Renal pelvis (tissue), 12 donors: Measurements from ENCODE around the gene SOD3. TPM values are rescaled to one million over a fixed set of nuclear protein-coding genes. Genes with fewer than 3 reads are reported as not detected.

Experiments
- DNase-seq: peaks from one replicate; pipeline ENCODE4 v3.0.0-alpha.2; 2013
- long read RNA-seq, 16 experiments: transcript quantifications; one replicate each; lab custom pipeline, GENCODE V29; 2026
- polyA plus RNA-seq, 3 donors: library from polyadenylated mRNA; unstranded; fragments of 120-200 nt; gene quantifications; one replicate each; pipeline ENCODE4 v1.2.1, GENCODE V29; 2013; ENCODE audit not compliant: insufficient read length in 3 of 3

Gene SOD3, protein sequence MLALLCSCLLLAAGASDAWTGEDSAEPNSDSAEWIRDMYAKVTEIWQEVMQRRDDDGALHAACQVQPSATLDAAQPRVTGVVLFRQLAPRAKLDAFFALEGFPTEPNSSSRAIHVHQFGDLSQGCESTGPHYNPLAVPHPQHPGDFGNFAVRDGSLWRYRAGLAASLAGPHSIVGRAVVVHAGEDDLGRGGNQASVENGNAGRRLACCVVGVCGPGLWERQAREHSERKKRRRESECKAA
- 10 to 100 TPM; 13.7 to 17.1 (median 16.1) TPM for polyA plus RNA-seq
- long read RNA-seq, donor 1, transcript SOD3-201 (2 exons, 1,526 nt): major isoform, 19 of 19 reads
- long read RNA-seq, donor 1, partial matches to known transcripts: 0 of 19 reads
- long read RNA-seq, donor 1, other reads (novel, unspliced or antisense): 0 of 19 reads
- long read RNA-seq, donor 2, transcript SOD3-201 (2 exons, 1,526 nt): major isoform, 10 of 10 reads
- long read RNA-seq, donor 2, partial matches to known transcripts: 0 of 10 reads
- long read RNA-seq, donor 2, other reads (novel, unspliced or antisense): 0 of 10 reads
- long read RNA-seq, donor 3, transcript SOD3-201 (2 exons, 1,526 nt): major isoform, 18 of 18 reads
- long read RNA-seq, donor 3, partial matches to known transcripts: 0 of 18 reads
- long read RNA-seq, donor 3, other reads (novel, unspliced or antisense): 0 of 18 reads
- long read RNA-seq, donor 4, transcript SOD3-201 (2 exons, 1,526 nt): major isoform, 17 of 17 reads
- long read RNA-seq, donor 4, partial matches to known transcripts: 0 of 17 reads
- long read RNA-seq, donor 4, other reads (novel, unspliced or antisense): 0 of 17 reads
- long read RNA-seq, donor 5, transcript SOD3-201 (2 exons, 1,526 nt): major isoform, 10 of 10 reads
- long read RNA-seq, donor 5, partial matches to known transcripts: 0 of 10 reads
- long read RNA-seq, donor 5, other reads (novel, unspliced or antisense): 0 of 10 reads
- long read RNA-seq, donor 6, transcript SOD3-201 (2 exons, 1,526 nt): major isoform, 14 of 14 reads
- long read RNA-seq, donor 6, partial matches to known transcripts: 0 of 14 reads
- long read RNA-seq, donor 6, other reads (novel, unspliced or antisense): 0 of 14 reads
- long read RNA-seq, donor 7, transcript SOD3-201 (2 exons, 1,526 nt): major isoform, 16 of 16 reads
- long read RNA-seq, donor 7, partial matches to known transcripts: 0 of 16 reads
- long read RNA-seq, donor 7, other reads (novel, unspliced or antisense): 0 of 16 reads
- long read RNA-seq, donor 8, transcript SOD3-201 (2 exons, 1,526 nt): major isoform, 27 of 27 reads
- long read RNA-seq, donor 8, partial matches to known transcripts: 0 of 27 reads
- long read RNA-seq, donor 8, other reads (novel, unspliced or antisense): 0 of 27 reads
- long read RNA-seq, donor 9, transcript SOD3-201 (2 exons, 1,526 nt): major isoform, 20 of 20 reads
- long read RNA-seq, donor 9, partial matches to known transcripts: 0 of 20 reads
- long read RNA-seq, donor 9, other reads (novel, unspliced or antisense): 0 of 20 reads
- long read RNA-seq, donor 10, transcript SOD3-201 (2 exons, 1,526 nt): major isoform, 14 of 14 reads
- long read RNA-seq, donor 10, partial matches to known transcripts: 0 of 14 reads
- long read RNA-seq, donor 10, other reads (novel, unspliced or antisense): 0 of 14 reads
- long read RNA-seq, donor 11, transcript SOD3-201 (2 exons, 1,526 nt): major isoform, 16 of 16 reads
- long read RNA-seq, donor 11, partial matches to known transcripts: 0 of 16 reads
- long read RNA-seq, donor 11, other reads (novel, unspliced or antisense): 0 of 16 reads
- long read RNA-seq, donor 12, transcript SOD3-201 (2 exons, 1,526 nt): major isoform, 20 of 20 reads
- long read RNA-seq, donor 12, partial matches to known transcripts: 0 of 20 reads
- long read RNA-seq, donor 12, other reads (novel, unspliced or antisense): 0 of 20 reads
- long read RNA-seq, donor 13, partial matches to known transcripts: 0 of 3 reads
- long read RNA-seq, donor 13, other reads (novel, unspliced or antisense): 0 of 3 reads
- long read RNA-seq, donor 14, transcript SOD3-201 (2 exons, 1,526 nt): major isoform, 17 of 17 reads
- long read RNA-seq, donor 14, partial matches to known transcripts: 0 of 17 reads
- long read RNA-seq, donor 14, other reads (novel, unspliced or antisense): 0 of 17 reads
- long read RNA-seq, donor 15, transcript SOD3-201 (2 exons, 1,526 nt): major isoform, 12 of 12 reads
- long read RNA-seq, donor 15, partial matches to known transcripts: 0 of 12 reads
- long read RNA-seq, donor 15, other reads (novel, unspliced or antisense): 0 of 12 reads
- long read RNA-seq, donor 16, transcript SOD3-201 (2 exons, 1,526 nt): major isoform, 14 of 14 reads
- long read RNA-seq, donor 16, partial matches to known transcripts: 0 of 14 reads
- long read RNA-seq, donor 16, other reads (novel, unspliced or antisense): 0 of 14 reads

DNA sequence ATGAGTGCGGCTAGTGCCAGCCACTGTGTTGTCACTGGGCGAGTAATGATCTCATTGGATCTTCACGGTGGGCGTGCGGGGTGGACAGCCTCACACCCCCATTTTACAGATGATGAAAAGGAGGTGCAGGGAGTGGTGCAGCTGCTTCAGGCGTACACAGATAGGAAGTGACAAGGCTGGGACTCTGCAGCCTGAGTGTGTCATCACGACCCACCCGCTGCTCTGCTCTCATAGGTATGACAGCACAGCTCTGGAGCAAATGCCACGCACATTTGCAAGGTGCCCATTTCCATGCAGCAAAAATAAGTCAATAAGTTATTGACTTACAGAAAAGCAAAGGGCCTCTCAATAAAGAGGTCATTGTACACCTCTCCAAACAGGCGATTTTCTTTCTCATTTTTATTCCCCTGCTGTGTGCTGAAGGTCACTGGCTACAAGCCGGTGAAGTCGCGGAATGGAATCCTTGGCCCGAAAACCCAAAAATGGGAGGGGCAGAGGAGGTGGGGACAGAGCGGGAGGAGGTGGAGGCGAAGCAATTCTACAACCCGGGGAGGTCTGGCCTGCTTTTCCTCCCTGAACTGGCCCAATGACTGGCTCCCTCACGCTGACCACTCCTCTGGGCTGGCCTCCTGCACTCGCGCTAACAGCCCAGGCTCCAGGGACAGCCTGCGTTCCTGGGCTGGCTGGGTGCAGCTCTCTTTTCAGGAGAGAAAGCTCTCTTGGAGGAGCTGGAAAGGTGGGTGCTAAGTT, at the start of gene SOD3:
Gene SOD3, plus strand, starts transcription at position 658 of the 750 bp plus-strand sequence. CDS start 3,949 bp downstream, outside the sequence.
- DNase-seq: peak; percentile 54

DNA sequence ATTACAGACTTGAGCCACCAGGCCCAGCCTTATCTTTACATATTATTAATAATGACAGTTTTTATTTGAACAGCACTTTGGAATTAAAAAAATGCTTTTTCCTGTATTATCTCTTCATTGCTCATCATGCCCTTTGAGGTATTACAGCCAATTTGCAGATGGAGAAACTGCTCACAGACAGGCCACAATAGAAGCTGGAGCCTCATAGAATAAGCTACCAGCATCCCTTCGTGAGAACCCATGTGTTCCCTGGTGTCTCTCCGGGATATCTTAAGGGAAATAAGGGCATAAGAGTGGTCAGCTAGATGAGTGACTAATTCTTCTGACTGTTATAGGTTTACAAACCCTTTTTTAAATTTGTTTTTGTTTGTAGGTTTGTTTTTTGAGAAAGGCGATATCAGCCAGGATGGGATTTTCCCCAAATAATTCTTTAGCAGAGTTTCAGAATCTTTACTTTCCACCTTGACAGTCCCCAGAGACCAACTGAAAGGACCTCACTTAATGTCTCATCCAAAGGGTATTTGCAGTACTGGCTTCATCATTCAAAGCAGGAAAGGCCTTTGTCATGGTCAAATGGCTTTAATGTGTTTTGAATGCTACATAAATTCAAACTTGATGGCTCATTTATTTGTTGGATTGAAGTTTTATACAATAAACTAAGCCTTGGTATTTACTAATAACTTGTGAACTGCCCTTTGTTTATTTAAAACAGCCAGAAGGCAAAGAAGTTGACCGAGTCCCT, 48.0 kb upstream of the SOD3 start:
- peak; percentile 31 for DNase-seq

DNA sequence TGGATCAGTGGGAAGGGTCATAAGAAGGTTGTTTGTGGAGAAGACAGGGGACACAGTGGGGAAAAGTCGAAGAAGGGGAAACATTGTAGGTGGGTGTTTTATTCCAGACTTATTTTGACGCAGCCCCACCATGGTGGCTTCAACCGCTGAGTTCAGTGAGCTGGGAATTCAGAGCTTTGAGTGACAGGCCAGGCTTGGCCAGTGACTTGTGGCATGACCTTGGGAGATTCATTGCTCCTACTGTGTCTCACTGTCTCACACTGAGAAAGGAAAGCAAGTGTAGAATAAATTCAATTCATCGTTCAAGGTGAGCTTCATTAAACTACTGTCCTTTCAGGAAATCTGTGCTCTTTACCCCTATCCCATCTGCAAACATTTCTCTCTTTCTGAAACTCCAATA, 47.4 kb upstream of the SOD3 start:
- no peak for DNase-seq

DNA sequence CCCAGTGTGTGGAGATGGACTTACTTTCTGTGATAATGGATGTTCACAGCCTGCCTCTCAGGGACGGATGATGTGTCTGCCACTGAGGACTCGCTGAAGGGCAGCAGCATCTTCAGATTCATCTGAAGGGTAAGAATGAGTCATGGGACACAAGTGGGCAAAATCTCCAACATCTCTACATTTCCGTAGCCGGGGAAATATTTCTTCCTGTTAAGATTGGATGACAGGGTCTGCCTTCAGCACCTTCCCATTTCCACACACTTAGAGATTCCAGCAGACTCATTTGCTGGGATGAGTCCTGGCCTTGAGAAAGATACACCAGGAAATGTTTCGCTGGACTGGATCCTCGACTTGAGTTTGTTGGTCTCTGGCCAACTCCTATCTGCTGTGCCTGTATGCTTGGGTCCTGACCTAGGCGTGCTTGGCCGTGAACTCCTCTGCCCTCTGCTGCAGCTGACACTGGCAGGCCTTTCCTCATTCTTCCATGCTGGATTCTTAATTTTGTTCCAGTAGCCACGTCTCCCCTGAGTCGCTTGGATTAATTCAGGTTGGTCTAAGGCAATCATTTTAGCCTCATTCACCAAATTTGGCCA, 46.5 kb upstream of the SOD3 start:
- DNase-seq: no peak

DNA sequence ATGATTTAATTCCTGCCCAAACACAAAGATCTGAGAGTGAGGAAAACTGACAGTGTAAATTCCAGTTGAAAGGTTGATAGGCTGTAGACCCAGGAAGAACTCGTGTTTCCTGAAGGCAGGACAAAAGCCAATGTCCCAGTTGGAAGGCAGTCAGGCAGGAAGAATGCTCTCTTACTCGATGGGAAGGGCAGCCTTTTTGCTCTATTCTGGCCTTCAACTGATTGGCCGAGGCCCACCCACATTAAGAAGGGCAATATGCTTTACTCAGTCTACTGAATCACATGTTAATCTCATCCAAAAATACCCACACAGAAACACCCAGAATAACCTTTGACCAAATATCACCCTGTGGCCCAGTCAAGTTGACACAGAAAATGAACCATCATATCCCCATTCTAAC, 45.3 kb upstream of the SOD3 start:
- no peak for DNase-seq

DNA sequence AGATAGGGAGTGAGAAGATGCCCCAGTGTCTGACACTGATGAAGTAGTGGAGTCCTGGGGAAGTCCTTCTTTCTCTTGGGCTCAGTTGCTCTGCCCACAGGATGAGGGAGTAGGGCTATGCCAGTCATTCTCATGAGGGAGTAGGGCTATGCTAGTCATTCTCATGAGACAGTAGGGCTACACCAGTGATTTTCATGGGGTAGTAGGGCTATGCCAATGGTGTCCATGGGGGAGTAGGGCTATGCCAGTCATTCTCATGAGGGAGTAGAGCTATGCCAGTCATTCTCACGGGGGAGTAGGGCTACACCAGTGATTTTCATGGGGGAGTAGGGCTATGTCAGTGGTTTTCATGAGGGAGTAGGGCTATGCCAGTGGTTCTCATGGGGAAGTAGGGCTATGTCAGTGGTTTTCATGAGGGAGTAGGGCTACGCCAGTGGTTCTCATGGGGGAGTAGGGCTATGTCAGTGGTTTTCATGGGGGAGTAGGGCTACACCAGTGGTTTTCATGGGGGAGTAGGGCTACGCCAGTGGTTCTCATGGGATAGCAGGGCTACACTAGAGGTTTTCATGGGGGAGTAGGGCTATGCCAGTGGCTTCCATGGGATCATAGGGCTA, 43.3 kb upstream of the SOD3 start:
- no peak for DNase-seq

DNA sequence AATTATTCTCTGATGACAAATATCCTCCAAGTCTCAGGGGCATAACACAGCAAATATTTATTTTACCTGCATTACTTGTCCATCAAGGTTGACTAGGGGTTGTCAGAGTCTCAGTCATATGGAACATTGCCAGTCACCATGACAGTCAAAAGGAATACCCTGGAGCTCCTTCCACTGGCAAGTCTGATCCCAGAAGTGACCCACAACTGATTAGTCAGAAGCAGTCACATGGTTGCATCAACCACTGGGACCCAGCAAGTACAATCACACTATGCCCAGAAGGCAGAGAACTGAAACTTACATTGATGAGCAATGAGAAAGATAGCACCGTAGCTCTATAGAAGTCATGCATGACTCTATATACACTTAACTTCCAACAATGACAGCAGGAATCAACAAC, 41.9 kb upstream of the SOD3 start:
- DNase-seq: no peak

DNA sequence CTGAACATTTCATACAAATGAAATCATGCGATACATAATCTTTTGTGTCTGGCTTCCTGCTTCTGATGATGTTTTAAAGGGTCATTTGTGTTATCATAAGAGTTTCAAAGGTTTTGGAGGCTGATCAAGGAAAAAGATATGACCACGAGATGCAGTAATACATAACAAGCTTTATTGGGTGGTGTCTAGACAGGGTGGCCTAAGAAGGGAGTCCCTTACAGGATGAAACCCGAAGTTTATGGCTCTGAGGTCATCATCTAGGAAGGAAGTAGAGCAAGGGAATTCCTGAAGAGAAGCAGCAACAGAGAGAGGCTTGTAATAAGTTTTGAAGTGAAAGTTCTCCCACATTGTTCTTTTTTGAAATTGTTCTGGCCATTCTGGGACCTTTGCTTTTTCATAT, 40.8 kb upstream of the SOD3 start:
- no peak for DNase-seq

DNA sequence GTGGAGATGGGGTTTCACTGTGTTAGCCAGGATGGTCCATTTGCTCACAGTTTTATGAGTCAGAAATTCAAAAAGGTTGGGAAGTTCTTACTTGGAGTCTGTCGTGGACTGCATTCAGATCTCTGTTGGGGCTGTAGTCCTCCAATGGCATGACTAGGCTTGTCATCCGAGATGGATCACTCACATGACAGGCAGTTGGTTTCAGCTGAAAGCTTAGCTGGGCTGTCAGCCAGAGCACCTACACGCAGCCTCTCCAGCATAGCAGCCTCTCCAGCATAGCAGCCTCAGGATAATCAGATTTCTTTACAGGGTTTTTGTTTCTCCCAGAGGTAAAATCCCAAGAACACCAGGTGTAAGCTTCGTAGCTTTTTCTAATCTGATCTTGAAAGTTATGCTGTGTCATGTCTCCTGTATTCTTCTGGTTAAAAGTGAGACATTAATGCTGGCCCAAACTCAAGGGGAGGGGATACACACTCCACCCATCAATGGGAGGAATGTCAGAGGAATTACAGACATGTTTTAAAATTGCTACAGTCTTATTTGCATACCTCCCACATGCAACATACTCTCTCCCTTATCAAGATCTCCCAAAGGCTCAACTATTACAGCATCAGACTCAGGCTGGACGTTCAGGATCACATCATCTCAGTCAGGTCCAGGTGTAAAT, 31.6 kb upstream of the SOD3 start:
- DNase-seq: peak; percentile 16

DNA sequence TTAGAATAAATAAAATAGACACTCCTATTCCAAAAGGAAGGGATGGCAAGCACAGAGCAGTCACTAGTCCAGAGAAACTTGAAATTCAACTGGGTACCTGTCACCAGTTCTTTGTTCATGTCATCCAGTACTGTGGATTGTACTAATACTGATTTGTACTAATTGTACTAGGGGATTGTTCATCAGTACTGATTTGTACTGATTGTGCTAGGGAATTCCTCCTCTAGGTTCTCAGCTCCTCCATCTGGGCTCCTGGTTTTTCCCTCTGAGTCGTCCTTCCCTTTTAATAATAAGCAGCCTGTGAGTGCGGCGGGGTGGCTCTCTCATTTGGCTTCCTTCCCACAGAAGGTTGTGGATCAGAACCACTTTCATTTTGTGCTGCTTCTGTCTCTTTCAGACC, 31.0 kb upstream of the SOD3 start:
- no peak for DNase-seq

DNA sequence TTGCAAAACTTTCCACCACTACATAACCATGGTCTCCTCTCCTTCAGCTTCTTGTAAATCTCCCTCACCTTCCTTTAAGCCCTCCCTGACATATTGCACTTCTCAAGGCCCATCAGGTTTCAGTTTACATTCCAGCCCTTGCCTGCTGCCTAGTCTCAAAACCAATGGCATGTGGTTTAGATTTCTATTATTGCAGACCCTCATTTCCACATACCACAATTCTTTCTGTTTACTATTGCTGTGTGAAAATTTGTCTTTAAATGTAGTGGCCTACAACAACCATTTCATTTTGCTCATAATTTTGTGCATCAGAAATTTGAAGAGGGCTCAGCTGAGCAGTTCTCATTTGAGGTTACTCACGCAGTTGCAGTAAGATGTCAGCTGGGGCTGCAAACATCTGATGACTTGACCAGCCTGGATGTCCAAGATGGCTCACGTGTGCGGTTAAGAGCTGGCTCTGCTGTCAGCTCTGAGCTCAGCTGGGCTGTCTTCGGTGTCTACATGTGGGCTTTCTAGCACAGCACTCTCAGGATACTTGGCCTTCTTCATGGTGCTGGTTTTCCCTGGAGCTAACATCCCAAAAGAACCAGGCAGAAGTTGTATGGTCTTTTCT, 29.9 kb upstream of the SOD3 start:
- no peak for DNase-seq

DNA sequence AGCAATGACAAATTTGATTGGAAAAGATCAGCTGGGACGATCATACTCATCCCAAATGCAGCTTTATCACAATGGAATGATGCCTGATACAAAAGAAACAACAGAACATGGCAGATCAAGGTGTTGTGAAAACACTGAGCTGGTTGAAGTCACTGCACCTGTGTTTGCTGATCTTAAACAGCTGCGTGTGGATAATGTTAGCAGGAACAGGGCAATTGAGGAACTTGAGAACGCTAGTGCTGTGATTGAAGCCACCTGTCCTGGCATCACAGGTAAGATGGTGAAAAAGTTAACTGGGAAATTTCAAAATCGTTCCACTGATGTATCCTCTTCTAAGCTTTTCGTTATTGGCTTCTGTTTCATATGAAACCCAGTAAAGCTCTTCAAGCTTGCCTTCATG, 27.4 kb upstream of the SOD3 start:
- no peak for DNase-seq

DNA sequence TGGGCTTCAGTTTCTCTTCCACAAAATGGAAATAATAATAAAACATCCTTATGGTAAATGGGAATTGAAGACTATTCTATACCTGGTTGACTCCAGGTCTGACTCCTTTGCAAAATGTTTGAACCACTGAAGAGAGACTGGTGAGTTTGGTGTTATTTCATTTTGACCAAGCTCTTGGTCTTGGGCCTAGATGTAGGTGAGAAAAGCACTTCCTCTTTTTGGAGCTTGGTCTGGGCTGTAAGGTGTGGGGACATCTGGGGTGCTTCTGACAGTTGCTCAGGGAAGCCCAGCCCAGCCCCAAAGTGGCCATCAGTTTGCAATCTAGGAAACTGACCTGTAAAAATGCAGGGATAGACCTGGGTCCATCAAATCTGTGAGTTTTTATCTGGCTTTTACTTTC, 26.8 kb upstream of the SOD3 start:
- no peak for DNase-seq

DNA sequence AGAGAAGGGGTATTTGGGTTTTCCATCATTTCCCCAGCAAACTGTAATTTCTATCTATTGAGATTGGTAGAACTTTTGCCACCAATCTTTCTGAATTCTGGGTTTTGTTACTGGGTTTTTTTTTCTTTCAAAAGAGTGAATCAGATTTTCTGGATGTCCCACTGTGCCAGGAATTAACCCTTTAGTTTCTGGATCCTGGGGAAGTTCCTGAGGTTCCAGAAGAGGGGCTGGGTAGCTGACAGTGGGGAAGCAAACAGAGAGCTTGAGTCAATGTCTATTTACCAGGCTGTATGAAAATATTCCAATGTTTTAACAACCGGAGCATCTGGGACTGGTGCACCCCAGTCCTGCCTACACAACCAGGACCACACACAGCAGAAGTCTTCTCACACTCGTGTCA, 25.8 kb upstream of the SOD3 start:
- DNase-seq: no peak

DNA sequence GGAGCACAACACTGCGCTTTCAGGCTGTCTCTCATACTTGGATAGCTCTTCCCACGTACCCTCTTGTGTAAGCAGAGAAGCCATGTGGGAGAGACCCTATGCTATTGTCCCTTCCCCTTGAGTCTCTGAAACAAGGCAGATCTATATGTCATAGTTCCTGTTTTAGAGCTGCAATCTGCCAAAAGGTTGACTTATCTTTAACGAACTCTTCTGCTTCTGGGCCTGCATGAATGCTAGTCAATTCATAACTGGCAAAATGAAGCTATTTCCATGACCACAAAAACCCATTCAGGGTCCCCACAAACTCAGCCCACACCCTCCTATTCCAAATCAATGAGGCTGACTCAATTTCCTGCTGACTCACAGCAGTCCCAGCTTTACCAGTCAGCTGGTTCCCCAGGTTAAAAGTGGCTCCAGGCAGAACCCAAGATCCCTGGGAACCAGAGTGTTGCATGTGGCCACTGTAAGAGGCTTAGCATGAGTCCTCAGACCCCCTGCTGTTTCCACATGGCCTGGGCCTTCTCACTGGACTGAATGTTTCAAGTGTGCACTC, 25.3 kb upstream of the SOD3 start:
- no peak for DNase-seq

DNA sequence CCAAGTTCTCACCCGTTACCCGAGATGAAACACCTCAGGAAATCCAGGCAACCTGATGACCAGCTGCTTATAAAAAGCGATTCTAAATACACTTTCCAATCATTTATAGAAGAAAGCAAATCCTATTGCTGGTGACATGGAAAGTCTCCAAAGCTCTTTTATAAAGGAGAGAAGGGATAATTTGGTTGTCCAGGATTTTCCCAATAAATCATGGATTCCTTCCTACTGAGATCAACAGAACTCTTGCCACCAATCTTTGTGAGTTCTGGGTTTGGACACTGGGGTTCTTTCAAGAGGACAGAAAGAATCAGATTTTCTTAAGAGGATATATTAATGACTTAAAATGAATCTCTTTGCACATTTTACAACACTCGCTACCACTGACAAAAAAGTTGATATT, 24.7 kb upstream of the SOD3 start:
- no peak for DNase-seq
